Adrenal gland (tissue), 5 donors: ENCODE measurements around the gene THTPA.
A peak's percentile ranks its signal among the peaks of the same experiment; 100 is the strongest.

ENCODE experiments used
- CTCF ChIP-seq, 6 experiments: fragments of 450-650 bp in 4 of 6; fragments of 200-600 bp in 2 of 6; sonication (generic) in 1 of 6; IDR thresholded peaks; 1 replicate in 5 of 6; 2 replicates in 1 of 6; pipeline versions ENCODE4 v1.5.1 to v1.8.0; 2016 to 2021; ENCODE audit warnings: antibody characterized with exemption in 6 of 6, mild to moderate bottlenecking in 2 of 6, moderate library complexity in 1 of 6
- POLR2A ChIP-seq, 2 donors: fragments of 450-650 bp; IDR thresholded peaks; one replicate each; pipeline ENCODE4 v1.6.1; 2017; ENCODE audit warnings: antibody characterized with exemption in 2 of 2, mild to moderate bottlenecking in 2 of 2, moderate library complexity in 1 of 2
- donor health status: DM: no; HTN: no; CAD: no.

GRCh38 chr14:23539248-23540140 is 16.6 kb upstream of the THTPA start:
- TF ChIP-seq CTCF (IDR thresholded peaks at IDR 0.05) (peak; percentile 53 to 76 (median 71)), POLR2A (IDR thresholded peaks at IDR 0.05) (no peak)
